Stimulated activated CD4-positive, alpha-beta T cell treated with anti-CD3 and anti-CD28 coated beads, Interleukin-2, amount 100 ng/mL, for 24 hours (primary cell): ENCODE data around the gene ILRUN.
"Not testable (repeated sequence)": the region's sequence is repeated elsewhere in the genome, so short reads cannot be mapped to it uniquely, and the experiment has no call there.

ENCODE experiments used
- DNase-seq, 2 donors: peaks; one replicate each; pipeline ENCODE4 v3.0.0-alpha.2; 2020

ILRUN gene

DNA sequence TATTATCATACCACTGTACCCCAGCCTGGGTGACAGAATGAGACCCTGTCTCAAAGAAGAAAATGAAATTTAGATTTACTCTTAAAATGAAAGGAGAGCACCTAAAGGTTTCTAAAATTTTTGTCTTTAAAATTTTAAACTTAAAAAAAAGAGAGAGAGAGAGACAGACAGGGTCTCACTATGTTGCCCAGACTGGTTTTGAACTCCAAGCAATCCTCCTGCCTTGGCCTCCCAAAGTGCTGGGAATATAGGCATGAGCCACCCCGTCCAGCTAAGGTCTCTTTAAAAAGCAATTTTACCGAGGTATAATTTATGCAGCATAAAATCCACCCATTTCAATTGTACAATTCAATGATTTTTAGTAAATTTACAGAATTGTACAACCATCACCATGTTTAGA is 33.2 kb downstream of the ILRUN start:
- DNase-seq: no peak

DNA sequence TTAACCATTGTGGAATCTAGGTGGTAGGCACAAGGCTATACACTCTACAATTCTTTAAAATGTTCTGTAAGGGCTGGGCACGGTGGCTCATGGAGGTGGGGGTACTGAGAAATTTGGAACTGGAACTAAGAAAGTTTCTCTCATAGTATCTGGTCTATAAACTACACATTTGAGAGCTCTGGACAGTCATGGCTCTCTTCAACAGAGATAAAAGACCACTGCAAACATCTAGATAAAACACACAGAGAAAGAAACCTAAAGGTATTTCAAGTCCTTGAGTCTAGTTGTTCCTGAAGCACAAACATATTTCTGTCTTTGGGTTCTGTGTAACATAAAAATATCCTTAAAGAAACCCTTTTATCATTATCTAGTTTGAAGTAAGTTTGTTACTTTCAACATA is 35.2 kb downstream of the ILRUN start:
- no peak for DNase-seq

DNA sequence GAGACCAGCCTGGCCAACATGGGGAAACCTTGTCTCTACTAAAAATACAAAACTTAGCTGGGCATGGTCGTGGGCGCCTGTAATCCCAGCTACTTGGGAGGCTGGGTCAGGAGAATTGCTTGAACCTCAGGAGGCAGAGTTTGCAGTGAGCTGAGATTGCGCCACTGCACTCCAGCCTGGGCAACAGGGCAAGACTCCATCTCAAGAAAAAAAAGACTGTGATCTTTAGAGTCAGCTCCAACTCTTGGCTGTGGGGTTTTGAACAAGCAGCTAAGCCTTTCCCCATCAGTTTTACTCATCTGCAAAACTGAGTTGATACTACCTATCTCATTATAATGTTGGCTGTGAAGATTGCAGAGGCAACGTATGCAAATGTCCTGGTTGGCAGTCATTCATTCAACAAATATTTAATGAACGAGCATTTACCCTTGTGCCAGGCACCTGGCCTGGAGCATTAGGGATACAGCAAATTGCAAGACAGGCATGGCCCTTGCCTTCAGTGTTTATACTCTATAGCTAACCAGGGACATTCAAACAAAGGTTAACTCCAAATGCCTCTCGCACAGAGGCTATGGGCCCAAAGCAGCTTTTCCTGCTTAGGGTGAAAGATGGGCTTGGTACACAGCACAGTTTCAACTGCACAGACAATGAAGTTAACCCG is 37.8 kb downstream of the ILRUN start:
- no peak for DNase-seq

- DNase-seq: not testable (repeated sequence)
Measured at GRCh38 chr6:34657979-34658480, 38.5 kb downstream of the ILRUN start.

- no peak for DNase-seq
Measured at GRCh38 chr6:34657307-34657978, 39.1 kb downstream of the ILRUN start.

DNA sequence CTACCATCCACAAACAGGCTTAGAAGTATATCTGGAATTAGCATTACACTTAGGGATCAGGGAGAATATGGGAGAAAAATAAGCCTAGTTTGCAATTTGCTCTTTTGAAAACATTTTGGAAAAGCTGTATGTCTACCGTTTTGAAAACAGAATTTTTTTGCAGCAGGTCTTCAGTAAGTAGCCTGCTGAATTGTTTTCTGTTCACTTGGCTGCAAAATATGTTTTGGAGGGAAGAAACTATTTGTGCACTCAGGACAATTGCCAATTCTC is 39.6 kb downstream of the ILRUN start:
- DNase-seq: no peak

GRCh38 chr6:34656378-34657036 is 40.1 kb downstream of the ILRUN start:
- DNase-seq: peak; percentile 18 to 47

DNA sequence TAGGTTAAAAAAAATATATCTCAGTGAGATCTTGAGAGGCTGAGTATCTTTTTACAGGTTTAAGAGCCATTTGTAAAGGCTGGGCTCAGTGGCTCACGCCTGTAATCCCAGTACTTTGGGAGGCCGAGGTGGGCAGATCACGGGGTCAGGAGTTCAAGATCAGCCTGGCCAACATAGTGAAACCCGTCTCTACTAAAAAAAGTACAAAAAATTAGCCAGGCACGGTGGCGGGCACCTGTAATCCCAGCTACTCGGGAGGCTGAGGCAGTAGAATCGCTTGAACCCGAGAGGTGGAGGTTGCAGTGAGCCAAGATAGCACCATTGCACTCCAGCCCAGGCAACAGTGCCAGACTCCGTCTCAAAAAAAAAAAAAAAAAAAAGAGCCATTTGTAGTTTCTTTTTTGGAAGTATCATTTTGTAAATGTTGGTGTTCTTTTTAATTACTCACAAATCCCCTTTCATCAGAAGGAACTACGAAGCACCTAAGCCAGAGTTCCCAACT is 40.6 kb downstream of the ILRUN start:
- DNase-seq: not testable (repeated sequence)

DNA sequence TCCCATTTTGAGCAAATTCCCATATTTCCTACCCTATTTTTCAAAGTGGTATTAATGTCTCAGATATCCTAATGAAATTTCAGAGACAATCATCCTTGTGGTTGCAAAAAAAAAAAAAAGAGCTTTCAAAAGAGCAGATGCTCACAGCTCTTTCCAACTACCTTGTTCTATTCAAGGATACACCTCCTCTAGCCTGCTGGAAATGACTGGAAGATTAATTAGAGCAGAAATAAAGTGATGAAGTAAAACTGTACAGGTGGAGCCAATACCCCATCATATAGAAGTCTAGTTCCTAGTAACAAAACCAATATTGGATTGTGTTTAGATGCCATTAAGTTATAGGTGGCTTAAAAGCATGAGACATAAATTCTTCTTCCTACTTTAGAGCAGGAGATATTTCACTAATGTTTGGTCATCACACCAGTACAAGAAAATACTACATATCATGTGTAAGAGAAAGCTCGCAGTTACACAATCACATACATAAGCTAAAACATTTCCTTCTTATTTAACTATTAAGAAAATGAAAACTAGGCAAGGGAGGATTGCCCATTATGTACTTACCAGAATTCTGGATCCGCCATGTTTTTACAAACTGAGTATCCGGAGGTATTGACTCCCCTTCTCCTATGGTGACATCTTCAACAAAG is 42.4 kb downstream of the ILRUN start:
- no peak for DNase-seq

- DNase-seq: no peak
Measured at GRCh38 chr6:34652263-34652662, 44.3 kb downstream of the ILRUN start.

GRCh38 chr6:34650823-34651222 is 45.7 kb downstream of the ILRUN start:
- DNase-seq: no peak

GRCh38 chr6:34650232-34650631 is 46.3 kb downstream of the ILRUN start:
- not testable (repeated sequence) for DNase-seq

GRCh38 chr6:34648806-34649205 is 47.8 kb downstream of the ILRUN start:
- no peak for DNase-seq
